Measurements from ENCODE around the gene RSAD2.

DNA sequence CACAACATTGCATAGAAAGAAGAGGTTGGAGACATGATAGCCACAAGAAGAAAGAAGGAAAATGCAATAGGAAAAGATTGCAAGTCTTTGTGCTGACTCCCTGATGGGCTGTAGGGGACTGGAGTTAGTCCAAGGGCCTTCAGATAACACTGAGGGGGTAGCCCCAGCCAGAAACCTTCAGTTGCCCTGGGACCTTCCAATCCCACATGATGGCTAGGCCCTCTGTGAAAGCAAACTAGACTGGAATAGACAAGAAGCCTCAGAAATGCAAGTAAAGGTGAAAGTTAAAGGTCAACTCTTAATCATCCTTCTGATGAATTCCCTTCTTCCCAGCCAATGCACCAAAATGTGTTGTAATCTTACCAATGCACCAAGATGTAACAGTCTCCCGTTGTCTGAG is 31.0 kb upstream of the RSAD2 start:
- TF ChIP-seq, protein P1, sequence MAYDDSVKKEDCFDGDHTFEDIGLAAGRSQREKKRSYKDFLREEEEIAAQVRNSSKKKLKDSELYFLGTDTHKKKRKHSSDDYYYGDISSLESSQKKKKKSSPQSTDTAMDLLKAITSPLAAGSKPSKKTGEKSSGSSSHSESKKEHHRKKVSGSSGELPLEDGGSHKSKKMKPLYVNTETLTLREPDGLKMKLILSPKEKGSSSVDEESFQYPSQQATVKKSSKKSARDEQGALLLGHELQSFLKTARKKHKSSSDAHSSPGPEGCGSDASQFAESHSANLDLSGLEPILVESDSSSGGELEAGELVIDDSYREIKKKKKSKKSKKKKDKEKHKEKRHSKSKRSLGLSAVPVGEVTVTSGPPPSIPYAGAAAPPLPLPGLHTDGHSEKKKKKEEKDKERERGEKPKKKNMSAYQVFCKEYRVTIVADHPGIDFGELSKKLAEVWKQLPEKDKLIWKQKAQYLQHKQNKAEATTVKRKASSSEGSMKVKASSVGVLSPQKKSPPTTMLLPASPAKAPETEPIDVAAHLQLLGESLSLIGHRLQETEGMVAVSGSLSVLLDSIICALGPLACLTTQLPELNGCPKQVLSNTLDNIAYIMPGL (CRISPR knock-in tag; IDR thresholded peaks at IDR 0.05; ENCODE audit: borderline replicate concordance), result no peak
- no peak for TF ChIP-seq HOXA7 (CRISPR knock-in tag; IDR thresholded peaks at IDR 0.05)
- no peak for TF ChIP-seq CTCF (IDR thresholded peaks at IDR 0.05)
- no peak for TF ChIP-seq MYC (IDR thresholded peaks at IDR 0.05; ENCODE audit: borderline replicate concordance, low read length)
- TF ChIP-seq POLR2A (IDR thresholded peaks at IDR 0.05; ENCODE audit: low read length), result no peak
- no peak for TF ChIP-seq RNF2 (IDR thresholded peaks at IDR 0.05; ENCODE audit: borderline replicate concordance, low read depth)
- no peak for TF ChIP-seq KDM5A (IDR thresholded peaks at IDR 0.05)
- TF ChIP-seq, protein P2, sequence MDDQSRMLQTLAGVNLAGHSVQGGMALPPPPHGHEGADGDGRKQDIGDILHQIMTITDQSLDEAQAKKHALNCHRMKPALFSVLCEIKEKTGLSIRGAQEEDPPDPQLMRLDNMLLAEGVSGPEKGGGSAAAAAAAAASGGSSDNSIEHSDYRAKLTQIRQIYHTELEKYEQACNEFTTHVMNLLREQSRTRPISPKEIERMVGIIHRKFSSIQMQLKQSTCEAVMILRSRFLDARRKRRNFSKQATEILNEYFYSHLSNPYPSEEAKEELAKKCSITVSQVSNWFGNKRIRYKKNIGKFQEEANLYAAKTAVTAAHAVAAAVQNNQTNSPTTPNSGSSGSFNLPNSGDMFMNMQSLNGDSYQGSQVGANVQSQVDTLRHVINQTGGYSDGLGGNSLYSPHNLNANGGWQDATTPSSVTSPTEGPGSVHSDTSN (IDR thresholded peaks at IDR 0.05), result no peak
